Measurements from ENCODE around the gene RUFY3. TPM values are rescaled to one million over a fixed set of nuclear protein-coding genes. Genes with fewer than 3 reads are reported as not detected.

The RUFY3 gene
- total RNA-seq, 1 donor from 2014 or later = 43.2 TPM

DNA sequence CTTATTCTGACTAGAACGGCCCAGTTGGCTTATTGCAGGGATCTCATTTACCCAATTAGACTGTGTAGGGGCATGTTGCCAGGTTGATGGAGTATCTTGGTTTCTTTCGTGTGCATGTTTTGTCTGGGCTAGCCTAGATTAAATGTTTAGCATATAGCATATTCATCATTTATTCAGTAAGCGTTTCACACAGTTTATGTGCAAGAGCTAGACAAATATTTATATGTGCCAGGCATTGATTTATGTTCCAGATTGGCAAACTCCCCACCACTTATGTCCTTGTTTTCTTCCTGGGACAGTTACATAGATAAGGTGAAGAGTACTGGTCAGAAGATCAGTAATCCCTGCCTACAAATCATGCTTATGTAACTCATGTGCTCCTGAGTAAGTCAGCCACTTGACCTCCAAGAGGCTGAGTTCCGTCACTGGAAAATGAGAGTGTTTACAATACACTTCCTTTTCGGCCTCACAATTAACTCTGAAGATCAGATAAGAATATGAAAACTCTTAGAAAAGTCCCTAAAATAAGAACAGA lies 57.2 kb downstream of the RUFY3 start:
- DNase-seq (ENCODE audit: low read depth) (peak; percentile 22), FAIRE-seq (no peak)
- Histone ChIP-seq H3K4me3 (ENCODE audit: low read depth, low read length) (no peak overlapping the region), H3K36me3 (ENCODE audit: control insufficient read depth, insufficient read depth, low read length) (peaks cover 3% of the 10 kb centered on the region), H3K27me3 (ENCODE audit: control insufficient read depth, insufficient read depth, low read length) (no peaks in the 10 kb centered on the region)
- TF ChIP-seq, protein P1, sequence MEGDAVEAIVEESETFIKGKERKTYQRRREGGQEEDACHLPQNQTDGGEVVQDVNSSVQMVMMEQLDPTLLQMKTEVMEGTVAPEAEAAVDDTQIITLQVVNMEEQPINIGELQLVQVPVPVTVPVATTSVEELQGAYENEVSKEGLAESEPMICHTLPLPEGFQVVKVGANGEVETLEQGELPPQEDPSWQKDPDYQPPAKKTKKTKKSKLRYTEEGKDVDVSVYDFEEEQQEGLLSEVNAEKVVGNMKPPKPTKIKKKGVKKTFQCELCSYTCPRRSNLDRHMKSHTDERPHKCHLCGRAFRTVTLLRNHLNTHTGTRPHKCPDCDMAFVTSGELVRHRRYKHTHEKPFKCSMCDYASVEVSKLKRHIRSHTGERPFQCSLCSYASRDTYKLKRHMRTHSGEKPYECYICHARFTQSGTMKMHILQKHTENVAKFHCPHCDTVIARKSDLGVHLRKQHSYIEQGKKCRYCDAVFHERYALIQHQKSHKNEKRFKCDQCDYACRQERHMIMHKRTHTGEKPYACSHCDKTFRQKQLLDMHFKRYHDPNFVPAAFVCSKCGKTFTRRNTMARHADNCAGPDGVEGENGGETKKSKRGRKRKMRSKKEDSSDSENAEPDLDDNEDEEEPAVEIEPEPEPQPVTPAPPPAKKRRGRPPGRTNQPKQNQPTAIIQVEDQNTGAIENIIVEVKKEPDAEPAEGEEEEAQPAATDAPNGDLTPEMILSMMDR (IDR thresholded peaks at IDR 0.05; ENCODE audit: insufficient read depth, low read length, severe bottlenecking) = no peak

DNA sequence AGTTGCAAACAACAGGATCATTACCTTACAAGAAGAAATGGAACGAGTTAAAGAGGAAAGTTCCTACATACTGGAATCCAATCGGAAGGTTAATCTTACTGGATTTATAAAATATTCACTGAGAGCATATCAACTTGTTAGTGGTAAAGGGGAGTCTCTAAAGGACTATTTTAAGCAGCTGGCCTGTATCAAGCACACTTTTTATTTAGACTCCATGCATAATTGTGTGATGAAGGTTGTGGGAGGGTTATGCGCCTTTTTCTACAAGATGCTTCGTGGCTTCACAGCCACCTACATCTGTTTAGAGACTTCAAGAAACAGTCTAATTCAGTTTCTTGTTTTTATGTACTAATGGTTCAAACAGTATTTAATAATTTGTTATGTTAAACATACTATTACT lies 61.3 kb downstream of the RUFY3 start:
- H3K4me3 ChIP-seq (ENCODE audit: low read depth, low read length) = no peak overlapping the region
- FAIRE-seq (no peak), DNase-seq (ENCODE audit: low read depth) (no peak)
- peaks cover 3% of the 10 kb centered on the region for H3K36me3 ChIP-seq (ENCODE audit: control insufficient read depth, insufficient read depth, low read length)
- H3K27me3 ChIP-seq (ENCODE audit: control insufficient read depth, insufficient read depth, low read length) = no peaks in the 10 kb centered on the region
- TF ChIP-seq, protein P1 (IDR thresholded peaks at IDR 0.05; ENCODE audit: insufficient read depth, low read length, severe bottlenecking) = no peak

DNA sequence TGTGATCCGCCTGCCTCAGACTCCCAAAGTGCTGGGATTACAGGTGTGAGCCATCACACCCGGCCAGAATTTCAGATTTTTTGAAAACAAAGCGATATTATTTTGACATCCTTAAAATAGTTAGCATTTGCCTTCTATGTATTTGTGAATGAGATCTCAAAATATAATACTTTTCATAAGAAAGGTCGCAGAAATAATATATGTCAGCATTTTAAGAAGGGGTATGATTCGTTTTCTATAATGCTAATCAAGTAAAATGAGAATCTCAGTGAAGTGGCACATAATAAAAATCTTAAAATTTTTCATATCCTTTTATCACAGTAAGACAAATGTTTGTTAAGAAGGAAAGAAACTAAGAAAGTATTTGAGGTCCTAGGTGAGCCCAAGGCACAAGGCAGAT lies 65.7 kb downstream of the RUFY3 start:
- H3K27me3 ChIP-seq (ENCODE audit: control insufficient read depth, insufficient read depth, low read length) = no peaks in the 10 kb centered on the region
- H3K36me3 ChIP-seq (ENCODE audit: control insufficient read depth, insufficient read depth, low read length) = peaks cover 3% of the 10 kb centered on the region
- FAIRE-seq (no peak), DNase-seq (ENCODE audit: low read depth) (no peak)
- no peak overlapping the region for H3K4me3 ChIP-seq (ENCODE audit: low read depth, low read length)
- TF ChIP-seq, protein P1 (IDR thresholded peaks at IDR 0.05; ENCODE audit: insufficient read depth, low read length, severe bottlenecking) = no peak

DNA sequence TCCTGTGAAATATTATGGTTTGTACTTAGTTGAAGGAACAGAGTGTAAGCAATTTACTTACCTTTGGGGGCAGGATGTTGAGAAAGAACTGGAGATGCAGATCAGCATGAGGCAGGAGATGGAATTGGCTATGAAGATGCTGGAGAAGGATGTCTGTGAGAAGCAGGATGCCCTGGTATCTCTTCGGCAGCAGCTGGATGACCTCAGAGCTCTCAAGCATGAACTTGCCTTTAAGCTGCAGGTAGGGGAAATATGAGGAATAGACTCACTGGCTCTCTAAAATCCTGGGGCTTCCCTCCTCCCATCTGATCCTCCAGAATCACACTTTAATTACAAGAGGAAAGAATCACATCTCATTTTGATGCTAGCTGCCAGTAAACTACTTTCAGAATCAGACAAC lies 67.0 kb downstream of the RUFY3 start:
- TF ChIP-seq, protein P1 (IDR thresholded peaks at IDR 0.05; ENCODE audit: insufficient read depth, low read length, severe bottlenecking) = no peak
- no peak overlapping the region for H3K4me3 ChIP-seq (ENCODE audit: low read depth, low read length)

DNA sequence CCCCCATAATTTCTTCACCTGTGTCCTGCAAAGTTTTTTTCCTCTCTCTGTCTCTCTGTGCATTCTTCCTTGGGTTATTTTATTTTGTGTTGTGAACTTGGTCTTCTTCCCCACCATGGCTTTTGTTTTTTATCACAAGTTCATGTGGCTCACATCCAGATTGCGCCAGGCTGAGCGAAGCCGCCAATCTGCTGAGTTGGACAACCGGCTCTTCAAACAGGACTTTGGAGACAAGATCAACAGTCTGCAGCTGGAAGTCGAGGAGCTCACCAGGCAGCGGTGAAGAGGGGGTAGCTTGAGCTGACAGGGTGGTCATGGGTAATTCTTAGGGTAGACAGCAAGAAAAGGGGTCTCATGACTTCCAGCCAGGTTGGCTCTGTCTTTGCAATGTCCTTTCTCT lies 71.9 kb downstream of the RUFY3 start:
- FAIRE-seq = no peak
- Histone ChIP-seq H3K36me3 (ENCODE audit: control insufficient read depth, insufficient read depth, low read length) (peaks cover 5% of the 10 kb centered on the region), H3K27me3 (ENCODE audit: control insufficient read depth, insufficient read depth, low read length) (no peaks in the 10 kb centered on the region)

More for the DNA sequence above, 67.0 kb downstream of the RUFY3 start:
- DNase-seq (ENCODE audit: low read depth) (peak; percentile 48), FAIRE-seq (no peak)
- Histone ChIP-seq H3K27me3 (ENCODE audit: control insufficient read depth, insufficient read depth, low read length) (no peaks in the 10 kb centered on the region), H3K36me3 (ENCODE audit: control insufficient read depth, insufficient read depth, low read length) (peaks cover 4% of the 10 kb centered on the region)

More for the DNA sequence above, 71.9 kb downstream of the RUFY3 start:
- TF ChIP-seq, protein P1 (IDR thresholded peaks at IDR 0.05; ENCODE audit: insufficient read depth, low read length, severe bottlenecking) = no peak
- no peak for DNase-seq (ENCODE audit: low read depth)
- no peak overlapping the region for H3K4me3 ChIP-seq (ENCODE audit: low read depth, low read length)
